ENCODE results near the gene BTRC.
"Not testable (repeated sequence)": the region's sequence is repeated elsewhere in the genome, so short reads cannot be mapped to it uniquely, and the experiment has no call there.

BTRC gene

DNA sequence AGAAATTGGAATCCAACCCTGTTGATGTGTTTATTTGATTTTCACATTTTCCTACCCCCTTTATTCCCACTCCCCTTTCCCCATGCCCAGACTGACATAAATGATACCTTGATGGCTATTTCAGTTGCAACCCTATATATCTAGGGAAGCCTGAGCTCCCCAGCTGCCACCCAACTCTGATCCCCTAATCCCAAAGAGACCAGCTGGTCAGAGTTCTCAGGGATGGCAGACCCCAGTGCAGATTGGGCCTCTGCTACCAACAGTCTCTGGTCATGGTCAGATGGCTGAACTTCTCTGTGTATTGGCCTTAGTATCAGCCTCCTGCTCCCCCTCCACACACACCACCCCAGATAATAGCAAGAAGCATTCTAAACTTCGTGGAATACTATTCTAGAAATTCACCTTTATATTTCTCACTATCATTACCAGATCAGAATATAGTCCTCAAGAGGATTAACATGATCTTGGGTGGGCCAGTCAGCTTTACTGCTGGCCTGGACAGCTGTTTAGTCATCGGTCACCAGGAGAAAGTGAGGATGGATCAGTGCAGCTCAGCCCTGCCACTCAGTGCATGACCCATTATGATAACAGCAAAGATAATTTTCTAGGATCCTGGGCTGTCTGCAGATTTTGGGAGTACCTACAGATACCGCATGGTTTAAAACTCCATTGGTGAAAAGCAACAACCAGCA lies 24.5 kb upstream of the BTRC start:
- H3K9ac ChIP-seq (ENCODE audit: low read length), result no peak overlapping the region
- no peaks in the 10 kb centered on the region for H3K27me3 ChIP-seq (ENCODE audit: control insufficient read depth, insufficient read depth, low read length)
- H3K36me3 ChIP-seq (ENCODE audit: control insufficient read depth, insufficient read depth, low read length), result no peaks in the 10 kb centered on the region
- no peak overlapping the region for H3K27ac ChIP-seq (ENCODE audit: low read depth, low read length)
- no peaks in the 10 kb centered on the region for H3K4me1 ChIP-seq (ENCODE audit: control insufficient read depth, insufficient read depth, low read length)
- H3K4me3 ChIP-seq (ENCODE audit: low read length), result no peak overlapping the region

DNA sequence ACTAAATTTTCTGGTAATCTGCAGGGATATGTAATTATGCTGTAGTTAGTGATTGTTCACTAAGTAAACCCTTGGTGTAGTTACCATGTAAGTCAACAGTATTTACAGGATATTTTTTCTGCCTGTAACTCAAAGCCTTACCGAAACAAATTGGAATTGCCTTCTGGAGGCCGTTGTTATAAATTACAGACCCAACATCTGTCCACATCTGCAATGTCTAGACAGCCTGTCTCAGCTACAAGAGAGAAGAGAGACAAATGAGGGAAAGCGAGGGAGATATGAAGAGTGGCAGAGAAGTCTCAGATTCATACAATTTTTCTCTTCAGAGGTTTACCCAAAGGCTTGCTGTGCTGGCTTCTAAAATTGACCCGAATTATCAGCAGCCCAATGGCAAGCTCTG lies 23.7 kb upstream of the BTRC start:
- Histone ChIP-seq H3K9ac (ENCODE audit: low read length) (no peak overlapping the region), H3K4me1 (ENCODE audit: control insufficient read depth, insufficient read depth, low read length) (no peaks in the 10 kb centered on the region), H3K4me3 (ENCODE audit: low read length) (no peak overlapping the region), H3K36me3 (ENCODE audit: control insufficient read depth, insufficient read depth, low read length) (no peaks in the 10 kb centered on the region), H3K27ac (ENCODE audit: low read depth, low read length) (no peak overlapping the region), H3K27me3 (ENCODE audit: control insufficient read depth, insufficient read depth, low read length) (no peaks in the 10 kb centered on the region)

DNA sequence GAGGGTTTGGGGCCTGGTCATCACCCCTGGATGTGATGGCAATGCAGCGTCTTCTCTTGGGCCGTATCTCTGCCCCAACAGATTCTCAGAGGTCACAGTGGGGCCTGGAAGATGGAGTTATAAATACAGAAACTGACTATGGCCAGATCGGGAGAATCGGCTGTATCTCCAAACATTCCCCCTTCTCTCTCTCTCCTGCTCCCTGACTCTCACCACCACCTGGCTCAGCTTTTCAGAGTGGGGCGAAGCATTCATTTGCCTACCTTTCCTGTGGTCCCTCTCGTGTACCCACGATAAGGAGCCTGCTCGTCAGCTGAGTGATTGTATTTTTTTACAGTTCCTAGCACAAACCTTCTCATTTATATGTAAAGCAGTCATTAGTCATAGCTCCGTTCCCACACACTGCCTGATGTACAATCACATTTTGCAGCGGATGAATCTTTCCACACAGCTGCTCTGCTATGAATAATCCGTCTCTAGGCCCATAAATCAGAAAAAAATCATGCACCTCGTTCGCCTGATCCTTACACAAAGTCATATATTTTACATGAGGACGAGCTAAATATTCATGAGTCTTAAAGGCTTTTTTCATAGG lies 23.2 kb upstream of the BTRC start:
- H3K4me3 ChIP-seq (ENCODE audit: low read length), result no peak overlapping the region
- H3K9ac ChIP-seq (ENCODE audit: low read length), result no peak overlapping the region
- no peaks in the 10 kb centered on the region for H3K4me1 ChIP-seq (ENCODE audit: control insufficient read depth, insufficient read depth, low read length)
- H3K27ac ChIP-seq (ENCODE audit: low read depth, low read length), result no peak overlapping the region
- no peaks in the 10 kb centered on the region for H3K36me3 ChIP-seq (ENCODE audit: control insufficient read depth, insufficient read depth, low read length)
- H3K27me3 ChIP-seq (ENCODE audit: control insufficient read depth, insufficient read depth, low read length), result no peaks in the 10 kb centered on the region

DNA sequence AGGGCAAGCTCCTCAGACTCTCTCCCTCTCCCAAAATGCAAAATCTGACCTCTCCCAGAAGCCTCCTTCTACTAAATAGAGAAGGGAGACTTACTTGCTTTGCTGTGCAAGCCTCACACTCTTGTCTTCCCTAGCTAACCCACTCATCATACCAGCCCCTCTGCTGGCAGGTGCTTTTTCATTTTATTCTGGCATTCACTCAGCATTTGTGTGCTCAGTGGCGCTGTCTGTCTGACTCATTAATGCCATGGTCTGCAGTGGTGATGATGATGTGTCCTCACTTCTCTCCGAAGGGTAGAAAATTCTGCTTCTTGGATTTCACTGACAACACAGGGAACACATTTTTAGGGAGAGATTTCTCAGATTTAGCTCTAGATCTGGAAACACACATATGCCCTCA lies 22.0 kb upstream of the BTRC start:
- Histone ChIP-seq H3K4me3 (ENCODE audit: low read length) (no peak overlapping the region), H3K27me3 (ENCODE audit: control insufficient read depth, insufficient read depth, low read length) (no peaks in the 10 kb centered on the region), H3K27ac (ENCODE audit: low read depth, low read length) (no peak overlapping the region), H3K9ac (ENCODE audit: low read length) (no peak overlapping the region), H3K4me1 (ENCODE audit: control insufficient read depth, insufficient read depth, low read length) (no peaks in the 10 kb centered on the region), H3K36me3 (ENCODE audit: control insufficient read depth, insufficient read depth, low read length) (no peaks in the 10 kb centered on the region)

DNA sequence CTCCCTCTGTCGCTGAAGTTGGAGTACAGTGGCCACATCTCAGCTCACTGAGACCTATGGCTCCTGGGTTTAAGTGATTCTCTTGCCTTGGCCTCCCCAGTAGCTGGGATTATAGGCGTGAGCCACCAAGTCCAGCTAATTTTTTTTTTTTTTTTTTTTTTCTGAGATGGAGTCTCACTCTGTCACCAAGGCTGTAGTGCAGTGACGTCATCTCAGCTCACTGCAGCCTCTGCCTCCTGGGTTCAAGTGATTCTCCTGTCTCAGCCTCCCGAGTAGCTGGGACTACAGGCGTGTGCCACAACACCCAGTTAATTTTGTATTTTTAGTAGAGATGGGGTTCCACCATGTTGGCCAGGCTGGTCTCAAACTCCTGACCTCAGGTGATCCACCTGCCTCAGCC lies 19.7 kb upstream of the BTRC start:
- not testable (repeated sequence) for H3K36me3 ChIP-seq (ENCODE audit: control insufficient read depth, insufficient read depth, low read length); H3K4me1 ChIP-seq (ENCODE audit: control insufficient read depth, insufficient read depth, low read length); H3K4me3 ChIP-seq (ENCODE audit: low read length); H3K9ac ChIP-seq (ENCODE audit: low read length); H3K27ac ChIP-seq (ENCODE audit: low read depth, low read length); H3K27me3 ChIP-seq (ENCODE audit: control insufficient read depth, insufficient read depth, low read length)

DNA sequence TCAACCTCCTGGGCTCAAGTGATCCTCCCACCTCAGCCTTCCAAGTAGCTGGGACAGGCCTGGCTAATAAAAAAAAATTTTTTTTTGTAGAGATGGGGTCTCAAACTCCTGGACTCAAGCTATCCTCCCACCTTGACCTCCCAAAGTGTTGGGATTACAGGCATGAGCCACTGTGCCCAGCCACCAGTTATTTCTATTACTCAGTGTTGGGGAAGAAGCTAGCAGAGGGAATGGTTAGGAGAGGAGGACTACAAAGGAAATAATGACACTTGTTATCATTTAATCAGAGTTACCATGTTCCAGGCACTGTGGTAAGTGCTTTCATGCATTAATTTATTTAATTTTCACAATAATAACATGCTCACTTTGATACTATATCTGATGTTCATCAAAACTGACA lies 17.6 kb upstream of the BTRC start:
- Histone ChIP-seq H3K9ac (ENCODE audit: low read length) (no peak overlapping the region), H3K27ac (ENCODE audit: low read depth, low read length) (no peak overlapping the region), H3K27me3 (ENCODE audit: control insufficient read depth, insufficient read depth, low read length) (no peaks in the 10 kb centered on the region), H3K4me1 (ENCODE audit: control insufficient read depth, insufficient read depth, low read length) (no peaks in the 10 kb centered on the region), H3K36me3 (ENCODE audit: control insufficient read depth, insufficient read depth, low read length) (no peaks in the 10 kb centered on the region), H3K4me3 (ENCODE audit: low read length) (no peak overlapping the region)

DNA sequence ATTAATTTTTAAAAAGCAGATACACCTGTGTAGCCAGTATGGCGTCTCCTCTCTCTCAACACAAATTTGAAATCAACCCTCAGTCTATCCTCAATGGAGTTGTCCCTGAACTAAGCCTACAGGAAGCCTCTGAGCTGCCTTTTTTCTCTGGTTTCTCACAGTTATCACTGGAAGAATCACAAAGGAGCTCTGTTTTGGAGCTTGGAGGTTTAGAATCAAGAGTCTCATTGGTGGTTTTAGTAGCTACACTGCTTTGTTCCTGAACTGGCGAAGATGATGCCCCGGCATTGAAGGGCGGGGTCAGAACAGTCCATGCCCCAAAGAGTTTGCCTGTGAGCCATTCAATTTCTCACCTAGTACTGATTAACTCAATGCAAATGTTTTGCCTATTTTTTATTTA lies 16.1 kb upstream of the BTRC start:
- no peaks in the 10 kb centered on the region for H3K4me1 ChIP-seq (ENCODE audit: control insufficient read depth, insufficient read depth, low read length)
- H3K27ac ChIP-seq (ENCODE audit: low read depth, low read length), result no peak overlapping the region
- no peak overlapping the region for H3K4me3 ChIP-seq (ENCODE audit: low read length)
- H3K36me3 ChIP-seq (ENCODE audit: control insufficient read depth, insufficient read depth, low read length), result no peaks in the 10 kb centered on the region
- H3K9ac ChIP-seq (ENCODE audit: low read length), result no peak overlapping the region
- no peaks in the 10 kb centered on the region for H3K27me3 ChIP-seq (ENCODE audit: control insufficient read depth, insufficient read depth, low read length)

DNA sequence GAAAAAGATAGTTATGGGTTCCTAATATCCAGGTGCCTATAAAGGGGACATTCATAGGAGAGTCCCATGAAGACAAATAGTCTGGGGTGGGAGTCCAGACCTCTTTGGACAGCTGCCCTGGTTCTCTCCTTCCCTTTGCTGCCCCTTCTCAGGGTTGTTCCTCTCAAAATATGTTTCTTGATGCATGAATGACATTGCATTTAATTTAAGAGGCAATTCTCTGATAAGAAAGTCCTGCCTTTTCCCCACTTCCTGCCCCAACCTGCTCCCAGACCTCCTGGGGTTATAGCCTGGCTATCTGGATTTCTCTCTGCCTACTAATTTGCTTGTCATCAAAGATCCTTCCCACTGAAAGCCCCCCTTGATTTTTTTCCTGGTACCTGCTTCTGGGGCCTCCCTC lies 12.5 kb upstream of the BTRC start:
- Histone ChIP-seq H3K27me3 (ENCODE audit: control insufficient read depth, insufficient read depth, low read length) (no peaks in the 10 kb centered on the region), H3K27ac (ENCODE audit: low read depth, low read length) (no peak overlapping the region), H3K9ac (ENCODE audit: low read length) (no peak overlapping the region), H3K4me1 (ENCODE audit: control insufficient read depth, insufficient read depth, low read length) (no peaks in the 10 kb centered on the region), H3K36me3 (ENCODE audit: control insufficient read depth, insufficient read depth, low read length) (no peaks in the 10 kb centered on the region), H3K4me3 (ENCODE audit: low read length) (no peak overlapping the region)

DNA sequence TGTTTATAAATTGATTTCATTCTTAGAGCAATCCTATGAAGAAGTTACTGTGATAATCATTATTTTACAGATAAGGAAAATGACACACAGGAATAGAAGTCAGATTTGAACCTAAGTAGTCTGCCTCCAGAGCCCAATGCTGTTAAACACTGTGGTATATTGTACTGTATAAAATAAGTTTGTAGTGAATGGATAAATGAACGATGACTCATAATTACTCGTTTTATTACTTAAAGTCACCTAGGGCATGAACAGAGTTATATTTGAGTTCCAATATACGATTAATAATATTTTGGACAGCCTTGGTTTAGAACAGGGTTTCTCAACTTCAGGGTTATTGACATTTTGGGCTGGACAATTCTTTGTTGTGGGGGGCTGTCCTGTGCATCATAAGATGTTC lies 7.8 kb upstream of the BTRC start:
- H3K4me1 ChIP-seq (ENCODE audit: control insufficient read depth, insufficient read depth, low read length), result no peaks in the 10 kb centered on the region
- no peaks in the 10 kb centered on the region for H3K36me3 ChIP-seq (ENCODE audit: control insufficient read depth, insufficient read depth, low read length)
- H3K9ac ChIP-seq (ENCODE audit: low read length), result no peak overlapping the region
- H3K27ac ChIP-seq (ENCODE audit: low read depth, low read length), result no peak overlapping the region
- no peaks in the 10 kb centered on the region for H3K27me3 ChIP-seq (ENCODE audit: control insufficient read depth, insufficient read depth, low read length)
- H3K4me3 ChIP-seq (ENCODE audit: low read length), result no peak overlapping the region

DNA sequence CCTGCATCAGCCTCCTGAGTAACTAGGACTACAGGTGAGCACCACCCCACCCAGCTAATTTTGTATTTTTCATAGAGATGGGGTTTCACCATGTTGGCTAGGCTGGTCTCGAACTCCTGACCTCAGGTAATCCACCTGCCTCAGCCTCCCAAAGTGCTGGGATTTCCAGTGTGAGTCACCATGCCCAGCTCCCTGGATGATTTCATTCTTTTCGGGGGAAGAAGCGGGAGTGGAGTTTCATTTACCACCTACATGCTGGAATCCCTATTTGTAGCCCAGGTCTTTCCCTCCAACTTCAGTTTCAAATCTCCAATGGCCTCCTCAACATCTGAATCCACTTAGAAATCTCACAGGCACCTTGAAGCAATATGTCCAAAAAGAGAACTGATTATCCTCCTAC lies 2.9 kb upstream of the BTRC start:
- Histone ChIP-seq H3K4me1 (ENCODE audit: control insufficient read depth, insufficient read depth, low read length) (peaks cover 7% of the 10 kb centered on the region), H3K36me3 (ENCODE audit: control insufficient read depth, insufficient read depth, low read length) (no peaks in the 10 kb centered on the region), H3K27ac (ENCODE audit: low read depth, low read length) (no peak overlapping the region)

DNA sequence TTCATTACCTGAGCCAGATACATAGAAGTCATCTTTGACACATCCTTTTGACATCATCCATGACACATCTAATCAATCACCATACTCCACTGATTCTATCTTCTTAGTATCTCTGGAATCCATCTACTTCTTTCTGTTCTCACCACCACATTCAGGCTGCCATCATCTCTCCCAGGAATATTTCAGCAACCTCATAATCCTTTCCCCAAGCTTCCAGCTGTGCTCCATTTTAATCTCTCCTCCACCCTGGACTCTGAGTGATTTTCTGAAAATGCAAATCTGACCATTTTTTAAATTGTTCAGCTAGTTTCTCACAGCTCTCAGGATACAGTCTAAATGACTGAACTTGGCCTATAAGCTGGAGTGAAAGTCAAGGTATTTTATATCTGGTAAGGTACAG lies 2.5 kb upstream of the BTRC start:
- H3K4me1 ChIP-seq (ENCODE audit: control insufficient read depth, insufficient read depth, low read length), result peaks cover 7% of the 10 kb centered on the region
- H3K27me3 ChIP-seq (ENCODE audit: control insufficient read depth, insufficient read depth, low read length), result no peaks in the 10 kb centered on the region
- no peak overlapping the region for H3K4me3 ChIP-seq (ENCODE audit: low read length)
- H3K9ac ChIP-seq (ENCODE audit: low read length), result no peak overlapping the region
- H3K27ac ChIP-seq (ENCODE audit: low read depth, low read length), result no peak overlapping the region
- no peaks in the 10 kb centered on the region for H3K36me3 ChIP-seq (ENCODE audit: control insufficient read depth, insufficient read depth, low read length)

More for the DNA sequence above, 2.9 kb upstream of the BTRC start:
- no peaks in the 10 kb centered on the region for H3K27me3 ChIP-seq (ENCODE audit: control insufficient read depth, insufficient read depth, low read length)
- H3K9ac ChIP-seq (ENCODE audit: low read length), result no peak overlapping the region
- no peak overlapping the region for H3K4me3 ChIP-seq (ENCODE audit: low read length)

DNA sequence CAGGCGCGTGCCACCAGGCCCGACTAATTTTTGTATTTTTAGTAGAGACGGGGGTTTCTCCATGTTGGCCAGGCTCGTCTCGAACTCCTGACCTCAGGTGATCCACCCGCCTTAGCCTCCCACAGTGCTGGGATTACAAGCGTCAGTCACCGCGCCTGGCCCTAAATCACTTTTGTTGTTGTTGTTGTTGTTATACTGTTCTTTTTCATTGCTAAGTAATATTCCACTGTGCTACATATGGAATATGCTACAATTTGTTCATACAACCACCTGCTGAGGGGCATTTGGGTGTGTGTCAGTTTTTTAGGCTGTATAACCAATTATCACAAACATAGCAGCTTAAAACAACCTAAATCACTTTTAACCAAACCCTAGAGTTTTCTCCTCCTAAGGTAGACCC lies 1.1 kb upstream of the BTRC start:
- not testable (repeated sequence) for H3K9ac ChIP-seq (ENCODE audit: low read length); H3K4me1 ChIP-seq (ENCODE audit: control insufficient read depth, insufficient read depth, low read length); H3K27ac ChIP-seq (ENCODE audit: low read depth, low read length); H3K4me3 ChIP-seq (ENCODE audit: low read length); H3K36me3 ChIP-seq (ENCODE audit: control insufficient read depth, insufficient read depth, low read length); H3K27me3 ChIP-seq (ENCODE audit: control insufficient read depth, insufficient read depth, low read length)

DNA sequence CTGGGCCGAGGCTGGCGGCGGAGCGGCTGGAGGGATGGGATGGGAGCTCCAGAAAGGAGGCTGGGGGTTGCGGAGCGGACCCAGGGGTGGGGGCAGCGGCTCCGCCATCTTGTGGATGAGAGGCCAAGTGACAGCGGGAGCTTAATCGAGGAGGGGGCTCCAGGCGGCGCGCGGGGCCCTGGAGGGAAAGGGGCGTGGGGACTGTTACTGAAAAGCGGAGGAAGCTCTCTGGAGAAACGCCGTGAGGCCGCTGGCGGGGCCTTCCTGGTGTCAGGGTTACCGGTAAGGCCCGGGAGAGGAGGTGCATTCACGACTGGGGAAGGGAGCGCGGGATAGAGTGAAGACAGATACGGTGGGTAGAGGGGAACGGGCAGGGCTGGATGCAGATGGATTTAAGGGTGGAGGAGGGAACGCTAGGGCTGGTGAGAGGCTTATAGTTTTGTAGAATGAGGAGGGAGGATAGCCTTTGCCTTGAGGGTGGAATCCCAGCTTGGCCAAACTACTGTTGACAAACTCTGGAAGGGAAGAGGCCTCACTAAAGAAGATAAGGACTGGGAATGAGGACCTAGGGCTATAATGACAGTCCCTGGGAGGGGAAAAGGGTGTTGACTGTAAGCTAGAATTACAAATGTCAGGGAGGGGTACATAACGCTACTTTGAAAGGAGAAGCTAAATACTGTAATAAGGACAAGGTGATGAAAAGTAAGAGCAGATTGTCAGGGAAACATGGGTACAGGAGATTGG lies 535 bp downstream of the BTRC start:
- peaks cover 7% of the 10 kb centered on the region for H3K4me1 ChIP-seq (ENCODE audit: control insufficient read depth, insufficient read depth, low read length)
- peak overlapping the region; percentile 25 for H3K9ac ChIP-seq (ENCODE audit: low read length)
- H3K4me3 ChIP-seq (ENCODE audit: low read length), result peak overlapping the region; percentile 94
- peak overlapping the region; percentile 92 for H3K27ac ChIP-seq (ENCODE audit: low read depth, low read length)
- H3K27me3 ChIP-seq (ENCODE audit: control insufficient read depth, insufficient read depth, low read length), result no peaks in the 10 kb centered on the region
- no peaks in the 10 kb centered on the region for H3K36me3 ChIP-seq (ENCODE audit: control insufficient read depth, insufficient read depth, low read length)

Measured in rectal smooth muscle tissue (tissue), 1 donor.